ENCODE data around the gene BEND4.

DNA sequence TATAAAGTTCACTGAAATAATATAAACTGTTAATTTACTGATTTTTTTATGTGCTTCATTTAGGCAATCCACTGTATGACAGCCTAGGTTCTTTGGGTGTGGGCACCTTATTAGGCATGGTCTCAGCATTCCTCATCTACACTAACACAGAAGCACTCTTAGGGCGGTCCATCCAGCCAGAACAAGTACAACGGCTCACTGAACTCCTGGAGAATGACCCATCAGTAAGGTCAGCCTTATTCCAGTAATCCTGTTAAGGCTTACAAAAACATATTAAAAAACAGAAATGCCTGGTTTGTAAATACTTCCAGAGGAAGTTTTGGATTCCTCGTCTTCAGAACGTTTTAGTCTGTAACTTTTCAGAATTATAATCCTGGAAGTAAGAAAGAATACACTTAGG is 82.0 kb downstream of the BEND4 start:
- TF ChIP-seq, protein P1, sequence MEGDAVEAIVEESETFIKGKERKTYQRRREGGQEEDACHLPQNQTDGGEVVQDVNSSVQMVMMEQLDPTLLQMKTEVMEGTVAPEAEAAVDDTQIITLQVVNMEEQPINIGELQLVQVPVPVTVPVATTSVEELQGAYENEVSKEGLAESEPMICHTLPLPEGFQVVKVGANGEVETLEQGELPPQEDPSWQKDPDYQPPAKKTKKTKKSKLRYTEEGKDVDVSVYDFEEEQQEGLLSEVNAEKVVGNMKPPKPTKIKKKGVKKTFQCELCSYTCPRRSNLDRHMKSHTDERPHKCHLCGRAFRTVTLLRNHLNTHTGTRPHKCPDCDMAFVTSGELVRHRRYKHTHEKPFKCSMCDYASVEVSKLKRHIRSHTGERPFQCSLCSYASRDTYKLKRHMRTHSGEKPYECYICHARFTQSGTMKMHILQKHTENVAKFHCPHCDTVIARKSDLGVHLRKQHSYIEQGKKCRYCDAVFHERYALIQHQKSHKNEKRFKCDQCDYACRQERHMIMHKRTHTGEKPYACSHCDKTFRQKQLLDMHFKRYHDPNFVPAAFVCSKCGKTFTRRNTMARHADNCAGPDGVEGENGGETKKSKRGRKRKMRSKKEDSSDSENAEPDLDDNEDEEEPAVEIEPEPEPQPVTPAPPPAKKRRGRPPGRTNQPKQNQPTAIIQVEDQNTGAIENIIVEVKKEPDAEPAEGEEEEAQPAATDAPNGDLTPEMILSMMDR (conservative IDR thresholded peaks at IDR 0.05; ENCODE audit: low read depth, low read length), result no peak
- TF ChIP-seq EZH2 (IDR thresholded peaks at IDR 0.05; ENCODE audit: borderline replicate concordance, low read depth, low read length, poor library complexity, severe bottlenecking), result no peak

Data from A673 (cell line).